KOPT-K1 (cell line): ENCODE data around the gene NDUFAF5.

Source experiments
- H3K27ac ChIP-seq: fragments of 200-600 bp; sonication (generic); 2 replicates; pipeline ENCODE4 v1.5.1; 2016; ENCODE audit warnings: antibody characterized with exemption, mild to moderate bottlenecking, low read depth, low read length; ENCODE audit not compliant: poor library complexity, severe bottlenecking
- H3K36me3 ChIP-seq: fragments of 200-600 bp; sonication (generic); 2 replicates; pipeline ENCODE4 v1.5.1; 2017; ENCODE audit warnings: antibody characterized with exemption, mild to moderate bottlenecking, low read length, moderate library complexity; ENCODE audit not compliant: insufficient read depth
- H3K9me3 ChIP-seq: fragments of 200-600 bp; sonication (generic); 2 replicates; pipeline ENCODE4 v1.5.1; 2017; ENCODE audit warnings: antibody characterized with exemption, low read length, mild to moderate bottlenecking; ENCODE audit not compliant: insufficient read depth, poor library complexity, severe bottlenecking

Gene NDUFAF5

GRCh38 chr20:13858871-13859270 is 74.0 kb downstream of the NDUFAF5 start:
- no peaks in the 10 kb centered on the region for H3K9me3 ChIP-seq
- no peak overlapping the region for H3K27ac ChIP-seq
- H3K36me3 ChIP-seq = no peaks in the 10 kb centered on the region

GRCh38 chr20:13862245-13862644 is 77.4 kb downstream of the NDUFAF5 start:
- H3K27ac ChIP-seq = no peak overlapping the region
- H3K9me3 ChIP-seq = no peaks in the 10 kb centered on the region
- no peaks in the 10 kb centered on the region for H3K36me3 ChIP-seq

- Histone ChIP-seq H3K36me3 (no peaks in the 10 kb centered on the region), H3K9me3 (no peaks in the 10 kb centered on the region), H3K27ac (no peak overlapping the region)
Observed at GRCh38 chr20:13863244-13863643, 78.4 kb downstream of the NDUFAF5 start.

GRCh38 chr20:13865156-13865555 is 80.3 kb downstream of the NDUFAF5 start:
- no peaks in the 10 kb centered on the region for H3K9me3 ChIP-seq
- H3K27ac ChIP-seq = no peak overlapping the region
- no peaks in the 10 kb centered on the region for H3K36me3 ChIP-seq

GRCh38 chr20:13865791-13866351 is 81.0 kb downstream of the NDUFAF5 start:
- Histone ChIP-seq H3K9me3 (no peaks in the 10 kb centered on the region), H3K36me3 (no peaks in the 10 kb centered on the region), H3K27ac (no peak overlapping the region)

GRCh38 chr20:13868331-13868730 is 83.5 kb downstream of the NDUFAF5 start:
- Histone ChIP-seq H3K27ac (no peak overlapping the region), H3K9me3 (no peaks in the 10 kb centered on the region), H3K36me3 (no peaks in the 10 kb centered on the region)

GRCh38 chr20:13870170-13870748 is 85.4 kb downstream of the NDUFAF5 start:
- H3K27ac ChIP-seq = no peak overlapping the region
- H3K9me3 ChIP-seq = no peaks in the 10 kb centered on the region
- no peaks in the 10 kb centered on the region for H3K36me3 ChIP-seq
